Fibroblast of lung (primary cell): ENCODE results near the gene UQCRH. TPM values are rescaled to one million over a fixed set of nuclear protein-coding genes. Genes with fewer than 3 reads are reported as not detected.
"Not testable (repeated sequence)": the region's sequence is repeated elsewhere in the genome, so short reads cannot be mapped to it uniquely, and the experiment has no call there.

Experiments used
- DNase-seq, 2 donors: peaks; one replicate each; pipeline versions ENCODE4 v3.0.0 to v3.0.0-alpha.2; 2010; ENCODE audit warnings: low read depth in 2 of 2
- H2AFZ ChIP-seq: 2 replicates; pipeline ENCODE4 v1.5.1; 2012; ENCODE audit warnings: low read length, control low read depth, inconsistent platforms
- H3K27ac ChIP-seq: 2 replicates; pipeline ENCODE4 v1.5.1; 2011; ENCODE audit warnings: low read length, control low read depth; ENCODE audit not compliant: insufficient read depth
- H3K27me3 ChIP-seq: 2 replicates; pipeline ENCODE4 v1.5.1; 2011; ENCODE audit warnings: mild to moderate bottlenecking, low read length; ENCODE audit not compliant: control insufficient read depth, insufficient read depth
- H3K36me3 ChIP-seq: 2 replicates; pipeline ENCODE4 v1.5.1; 2011; ENCODE audit warnings: low read length; ENCODE audit not compliant: control insufficient read depth, insufficient read depth
- H3K4me1 ChIP-seq: 2 replicates; pipeline ENCODE4 v1.5.1; 2011; ENCODE audit warnings: low read length; ENCODE audit not compliant: control insufficient read depth, insufficient read depth; ENCODE audit errors: extremely low read depth
- H3K4me2 ChIP-seq: 2 replicates; pipeline ENCODE4 v1.5.1; 2011; ENCODE audit warnings: low read length, control low read depth; ENCODE audit not compliant: insufficient read depth; ENCODE audit errors: extremely low read depth
- H3K4me3 ChIP-seq, 4 experiments: fragments of 200-600 bp in 1 of 4; sonication (generic) in 1 of 4; replicated peaks in 1 of 4; 2 replicates each; pipeline ENCODE4 v1.5.1; 2011 to 2016; ENCODE audit warnings: low read length in 4 of 4, low read depth in 3 of 4, mild to moderate bottlenecking in 3 of 4, control low read depth in 2 of 4, inconsistent platforms in 1 of 4, mixed read lengths in 1 of 4; ENCODE audit not compliant: insufficient read depth in 1 of 4; ENCODE audit errors: control extremely low read depth in 1 of 4
- H3K79me2 ChIP-seq: 2 replicates; pipeline ENCODE4 v1.5.1; 2012; ENCODE audit warnings: mild to moderate bottlenecking, low read length, inconsistent platforms; ENCODE audit not compliant: control insufficient read depth, insufficient read depth
- H3K9ac ChIP-seq: 2 replicates; pipeline ENCODE4 v1.5.1; 2011; ENCODE audit warnings: mild to moderate bottlenecking, low read length, control low read depth; ENCODE audit not compliant: insufficient read depth
- H3K9me3 ChIP-seq: 2 replicates; pipeline ENCODE4 v1.5.1; 2012; ENCODE audit warnings: low read depth, low read length; ENCODE audit not compliant: control insufficient read depth, insufficient read depth
- H4K20me1 ChIP-seq: 2 replicates; pipeline ENCODE4 v1.5.1; 2011; ENCODE audit warnings: low read length; ENCODE audit not compliant: control insufficient read depth, insufficient read depth; ENCODE audit errors: extremely low read depth
- EZH2 ChIP-seq: IDR thresholded peaks from 2 replicates; pipeline ENCODE4 v1.5.1; 2012; ENCODE audit warnings: low read length, control low read depth, mild to moderate bottlenecking; ENCODE audit errors: missing control alignments
- polyA plus RNA-seq, 2 donors: library from polyadenylated mRNA; depleted of rRNA in 1 of 2; stranded (reverse) in 1 of 2; unstranded in 1 of 2; fragments of >200 nt; gene quantifications; 2 replicates each; pipeline ENCODE4 v1.2.1, GENCODE V29; 2011 to 2012; ENCODE audit warnings: missing spikeins in 1 of 2
- total RNA-seq: library from RNA; depleted of rRNA; stranded (reverse); fragments of >200 nt; gene quantifications from 2 replicates; pipeline ENCODE4 v1.2.1, GENCODE V29; 2014
- TF ChIP-seq, protein P1 (sequence below), 2 donors: IDR thresholded peaks in 1 of 2; conservative IDR thresholded peaks in 1 of 2; 1 replicate in 1 of 2; 2 replicates in 1 of 2; pipeline ENCODE4 v1.5.1; 2011 to 2012; ENCODE audit warnings: low read length in 2 of 2, control low read depth in 1 of 2, inconsistent platforms in 1 of 2, low read depth in 1 of 2, mild to moderate bottlenecking in 1 of 2

The UQCRH gene
- total and polyA plus RNA-seq, 2 donors (not counting 1 experiment from before 2014, with no cell fraction given): 447 to 514 TPM

DNA sequence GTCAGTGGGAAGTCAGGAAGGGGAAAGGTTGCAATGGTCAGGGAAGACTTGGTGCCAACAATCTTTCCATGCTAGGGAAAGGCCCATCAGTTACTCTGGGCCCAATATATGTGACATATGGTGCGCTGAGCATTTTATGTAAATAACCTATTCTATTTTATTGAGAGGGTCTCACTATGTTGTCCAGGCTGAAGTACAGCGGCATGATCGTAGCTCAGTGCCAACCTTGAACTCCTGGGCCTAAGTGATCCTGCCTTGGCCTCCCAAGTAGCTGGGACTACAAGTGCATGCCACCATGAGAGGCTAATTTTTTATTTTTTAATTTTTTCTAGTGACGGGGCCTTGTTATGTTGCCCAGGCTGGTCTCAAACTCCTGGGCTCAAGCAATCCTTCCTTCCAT, 6.8 kb downstream of the UQCRH start:
- no peaks in the 10 kb centered on the region for H3K27me3 ChIP-seq
- no peak overlapping the region for H3K9ac ChIP-seq
- H3K4me2 ChIP-seq: no peak overlapping the region
- H3K27ac ChIP-seq: no peak overlapping the region
- no peaks in the 10 kb centered on the region for H3K4me1 ChIP-seq
- H3K4me3 ChIP-seq: no peak overlapping the region
- H4K20me1 ChIP-seq: no peaks in the 10 kb centered on the region
- peaks cover 44% of the 10 kb centered on the region for H3K79me2 ChIP-seq
- DNase-seq: no peak
- H2AFZ ChIP-seq: no peak overlapping the region
- H3K36me3 ChIP-seq: peaks cover 4% of the 10 kb centered on the region
- no peaks in the 10 kb centered on the region for H3K9me3 ChIP-seq
- no peak for TF ChIP-seq EZH2
- TF ChIP-seq, protein P1, sequence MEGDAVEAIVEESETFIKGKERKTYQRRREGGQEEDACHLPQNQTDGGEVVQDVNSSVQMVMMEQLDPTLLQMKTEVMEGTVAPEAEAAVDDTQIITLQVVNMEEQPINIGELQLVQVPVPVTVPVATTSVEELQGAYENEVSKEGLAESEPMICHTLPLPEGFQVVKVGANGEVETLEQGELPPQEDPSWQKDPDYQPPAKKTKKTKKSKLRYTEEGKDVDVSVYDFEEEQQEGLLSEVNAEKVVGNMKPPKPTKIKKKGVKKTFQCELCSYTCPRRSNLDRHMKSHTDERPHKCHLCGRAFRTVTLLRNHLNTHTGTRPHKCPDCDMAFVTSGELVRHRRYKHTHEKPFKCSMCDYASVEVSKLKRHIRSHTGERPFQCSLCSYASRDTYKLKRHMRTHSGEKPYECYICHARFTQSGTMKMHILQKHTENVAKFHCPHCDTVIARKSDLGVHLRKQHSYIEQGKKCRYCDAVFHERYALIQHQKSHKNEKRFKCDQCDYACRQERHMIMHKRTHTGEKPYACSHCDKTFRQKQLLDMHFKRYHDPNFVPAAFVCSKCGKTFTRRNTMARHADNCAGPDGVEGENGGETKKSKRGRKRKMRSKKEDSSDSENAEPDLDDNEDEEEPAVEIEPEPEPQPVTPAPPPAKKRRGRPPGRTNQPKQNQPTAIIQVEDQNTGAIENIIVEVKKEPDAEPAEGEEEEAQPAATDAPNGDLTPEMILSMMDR (conservative IDR thresholded peaks at IDR 0.05 in 1 of 2, IDR thresholded peaks at IDR 0.05 in 1 of 2; ENCODE audit: low read depth in 1 of 2, low read length in 2 of 2): no peak

DNA sequence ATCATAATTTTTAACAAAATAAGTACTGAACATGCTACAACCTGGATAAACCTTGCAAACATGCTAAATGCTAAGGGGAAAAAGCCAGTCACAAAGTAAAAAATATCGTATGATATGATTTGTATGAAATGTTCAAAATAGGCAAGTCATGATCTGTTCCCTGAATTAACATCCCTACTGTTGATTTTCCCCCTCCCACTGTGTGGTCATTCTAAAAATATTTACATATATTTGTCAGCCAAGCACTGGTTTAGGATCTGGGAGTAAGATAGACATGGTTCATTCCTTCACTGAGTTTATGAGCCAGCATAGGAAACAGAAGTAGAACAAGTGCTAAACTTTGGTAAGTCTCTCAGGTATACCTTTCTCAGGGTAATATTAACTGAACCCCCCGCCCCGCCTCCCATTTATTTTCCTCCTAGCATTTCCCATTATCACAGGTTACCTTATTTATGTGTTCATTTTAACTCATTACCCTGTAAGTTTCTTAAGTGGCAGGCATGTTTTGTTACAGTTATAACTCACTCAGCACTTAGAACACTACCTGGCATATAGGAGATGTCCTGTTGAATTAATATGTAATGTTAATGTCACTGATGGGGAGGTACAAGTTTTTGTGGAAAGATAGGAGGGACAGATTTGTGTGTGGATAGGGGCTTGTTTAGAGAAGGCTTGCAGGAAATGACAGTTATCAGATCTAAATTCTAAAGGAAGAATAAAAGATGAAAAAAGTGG, 12.3 kb downstream of the UQCRH start:
- Histone ChIP-seq H3K4me3 (no peak overlapping the region), H3K9me3 (no peaks in the 10 kb centered on the region), H3K27ac (no peak overlapping the region), H3K27me3 (no peaks in the 10 kb centered on the region), H3K9ac (no peak overlapping the region), H3K4me2 (no peak overlapping the region), H3K4me1 (no peaks in the 10 kb centered on the region), H2AFZ (no peak overlapping the region), H3K79me2 (no peaks in the 10 kb centered on the region), H3K36me3 (peaks cover 4% of the 10 kb centered on the region), H4K20me1 (no peaks in the 10 kb centered on the region)
- DNase-seq: peak; percentile 24 to 63
- TF ChIP-seq EZH2: no peak
- TF ChIP-seq, protein P1 (conservative IDR thresholded peaks at IDR 0.05 in 1 of 2, IDR thresholded peaks at IDR 0.05 in 1 of 2; ENCODE audit: low read depth in 1 of 2, low read length in 2 of 2): no peak

DNA sequence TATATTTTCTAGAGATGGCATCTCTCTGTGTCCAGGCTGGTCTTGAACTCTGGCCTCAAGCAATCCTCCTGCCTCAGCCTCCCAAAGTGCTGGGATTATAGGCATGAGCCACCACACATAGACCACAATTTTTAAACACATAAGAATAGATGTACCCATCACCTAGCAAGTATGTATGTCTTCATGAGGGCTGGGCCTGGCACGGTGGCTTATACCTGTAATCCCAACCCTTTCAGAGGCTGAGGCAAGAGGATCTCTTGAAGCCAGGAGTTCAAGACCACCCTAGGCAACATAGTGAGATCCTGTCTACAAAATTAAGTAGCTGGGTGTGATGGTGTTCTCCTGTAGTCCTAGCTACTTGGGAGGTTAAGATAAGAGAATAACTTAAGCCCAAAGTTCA, 13.8 kb downstream of the UQCRH start:
- Histone ChIP-seq H3K4me1 (no peaks in the 10 kb centered on the region), H2AFZ (no peak overlapping the region), H3K9me3 (no peaks in the 10 kb centered on the region), H3K27me3 (no peaks in the 10 kb centered on the region), H3K9ac (no peak overlapping the region), H3K27ac (no peak overlapping the region), H4K20me1 (no peaks in the 10 kb centered on the region), H3K36me3 (peaks cover 3% of the 10 kb centered on the region), H3K79me2 (no peaks in the 10 kb centered on the region), H3K4me2 (no peak overlapping the region), H3K4me3 (no peak overlapping the region)
- TF ChIP-seq, protein P1 (conservative IDR thresholded peaks at IDR 0.05 in 1 of 2, IDR thresholded peaks at IDR 0.05 in 1 of 2; ENCODE audit: low read depth in 1 of 2, low read length in 2 of 2): no peak
- no peak for TF ChIP-seq EZH2
- DNase-seq: no peak

DNA sequence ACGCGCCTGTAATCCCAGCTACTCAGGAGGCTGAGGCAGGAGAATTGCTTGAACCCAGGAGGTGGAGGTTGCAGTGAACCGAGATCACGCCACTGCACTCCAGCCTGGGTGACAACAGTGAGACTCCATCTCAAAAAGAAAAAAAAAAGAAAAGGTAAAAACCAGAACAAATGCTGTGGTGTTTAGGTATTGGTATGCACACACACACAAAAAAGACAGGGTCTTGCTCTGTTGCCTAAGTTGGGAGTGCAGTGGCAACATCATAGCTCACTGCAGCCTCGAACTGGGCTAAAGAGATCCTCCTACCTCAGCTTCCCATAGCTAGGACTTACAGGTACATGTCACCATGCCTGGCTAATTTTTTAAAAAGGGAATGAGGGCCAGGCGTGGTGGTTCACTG, 15.8 kb downstream of the UQCRH start:
- not testable (repeated sequence) for H3K27me3 ChIP-seq, H3K36me3 ChIP-seq, H3K9me3 ChIP-seq, H3K27ac ChIP-seq, H3K4me1 ChIP-seq, H3K79me2 ChIP-seq, H3K9ac ChIP-seq, DNase-seq, H2AFZ ChIP-seq, H4K20me1 ChIP-seq, H3K4me3 ChIP-seq, H3K4me2 ChIP-seq
